K562 (cell line): ENCODE results near the gene EME1. TPM values are rescaled to one million over a fixed set of nuclear protein-coding genes. Genes with fewer than 3 reads are reported as not detected.

Source experiments
- CREM ChIP-seq: IDR thresholded peaks from 2 replicates; pipeline ENCODE4 v1.6.1; 2014; ENCODE audit warnings: antibody characterized with exemption, low read depth
- FOSL1 ChIP-seq: fragments of 200-800 bp; sonication (Bioruptor generic); conservative IDR thresholded peaks from 2 replicates; pipeline ENCODE4 v1.6.1; 2016; ENCODE audit warnings: missing genetic modification characterization, missing compliant biosample characterization
- FOXM1 ChIP-seq, 2 experiments: fragments of 450-650 bp in 1 of 2; sonication (generic) in 1 of 2; formaldehyde crosslinking in 1 of 2; IDR thresholded peaks; 2 replicates each; pipeline versions ENCODE4 v1.6.1 to v1.9.0; 2017 to 2022; ENCODE audit warnings: low read depth in 2 of 2, mild to moderate bottlenecking in 2 of 2, missing genetic modification reagents in 1 of 2, moderate library complexity in 1 of 2
- HDAC1 ChIP-seq, 2 experiments: fragments of 450-650 bp; IDR thresholded peaks; 2 replicates each; pipeline ENCODE4 v1.6.1; 2016 to 2017; ENCODE audit warnings: inconsistent platforms in 1 of 2, mild to moderate bottlenecking in 1 of 2, moderate library complexity in 1 of 2
- IFI16 ChIP-seq: fragments of 250-450 bp; sonication (Bioruptor Pico); IDR thresholded peaks from 2 replicates; pipeline ENCODE4 v2.1.2; 2022; ENCODE audit warnings: mild to moderate bottlenecking, inconsistent platforms
- LCOR ChIP-seq: sonication (generic); formaldehyde crosslinking; IDR thresholded peaks from 2 replicates; pipeline ENCODE4 v1.8.0; 2022; ENCODE audit warnings: mild to moderate bottlenecking, missing genetic modification reagents
- MAZ ChIP-seq, 2 experiments: fragments of 450-650 bp in 1 of 2; sonication (generic) in 1 of 2; formaldehyde crosslinking; IDR thresholded peaks in 1 of 2; conservative IDR thresholded peaks in 1 of 2; 2 replicates each; pipeline versions ENCODE4 v1.4.0 to v1.5.0; 2020; ENCODE audit warnings: mild to moderate bottlenecking in 1 of 2, missing genetic modification reagents in 1 of 2
- MEIS2 ChIP-seq: fragments of 450-650 bp; IDR thresholded peaks from 2 replicates; pipeline ENCODE4 v1.6.1; 2014; ENCODE audit warnings: mild to moderate bottlenecking; ENCODE audit not compliant: partially characterized antibody
- SP2 ChIP-seq: IDR thresholded peaks from 2 replicates; pipeline ENCODE4 v1.6.1; 2011; ENCODE audit warnings: mild to moderate bottlenecking, low read depth, low read length, moderate library complexity; ENCODE audit not compliant: poor library complexity, severe bottlenecking; ENCODE audit errors: extremely low read depth
- SREBF1 ChIP-seq: fragments of 150-350 bp; IDR thresholded peaks from 2 replicates; pipeline ENCODE4 v1.6.1; 2014; ENCODE audit warnings: antibody characterized with exemption, low read depth, low read length, borderline replicate concordance
- ZBTB7A ChIP-seq: IDR thresholded peaks from 2 replicates; pipeline ENCODE4 v1.6.1; 2011; ENCODE audit warnings: low read depth, mild to moderate bottlenecking, low read length, moderate library complexity, borderline replicate concordance; ENCODE audit not compliant: control insufficient read depth
- polyA plus RNA-seq, 8 experiments: library from polyadenylated mRNA; depleted of rRNA in 4 of 8; stranded (reverse) in 5 of 8; unstranded in 3 of 8; fragments of >200 nt; fragmentation: Nextera tagmentation in 2 of 8; fragmentation: Illumina TruSeq in 1 of 8; extraction: Ambion mirVana in 2 of 8; extraction: Trizol in 1 of 8; gene quantifications; 2 replicates each; pipeline versions ENCODE4 v1.2.1 to v1.2.3, GENCODE V29; 2011 to 2014; ENCODE audit warnings: inconsistent platforms in 1 of 8, missing spikeins in 1 of 8
- total RNA-seq, 7 experiments: library from RNA; depleted of rRNA in 6 of 7; stranded (reverse); fragments of >200 nt in 6 of 7; fragmentation: Illumina TruSeq in 2 of 7; extraction: Trizol in 2 of 7; gene quantifications; 2 replicates each; pipeline versions ENCODE4 v1.2.1 to v1.2.3, GENCODE V29; 2011 to 2021; ENCODE audit warnings: low replicate concordance in 1 of 7
- TF ChIP-seq, protein P1 (sequence below): fragments of 450-650 bp; formaldehyde crosslinking; IDR thresholded peaks from 2 replicates; pipeline ENCODE4 v1.4.0; 2020; ENCODE audit warnings: mild to moderate bottlenecking, moderate library complexity
- TF ChIP-seq, protein P2 (sequence below), 3 experiments: IDR thresholded peaks in 2 of 3; conservative IDR thresholded peaks in 1 of 3; 2 replicates each; pipeline ENCODE4 v1.5.1; 2011 to 2012; ENCODE audit warnings: low read length in 3 of 3, mild to moderate bottlenecking in 3 of 3, control low read depth in 2 of 3, improper control_type of control experiment in 1 of 3, inconsistent platforms in 1 of 3, low read depth in 1 of 3, mixed read lengths in 1 of 3, moderate library complexity in 1 of 3; ENCODE audit not compliant: insufficient read depth in 2 of 3
- TF ChIP-seq, protein P3 (sequence below), 2 experiments: fragments of 450-650 bp; conservative IDR thresholded peaks; 2 replicates each; pipeline ENCODE4 v1.6.1; 2017; ENCODE audit warnings: mild to moderate bottlenecking in 2 of 2, moderate library complexity in 2 of 2
- TF ChIP-seq, protein P4 (sequence below): sonication (generic); formaldehyde crosslinking; IDR thresholded peaks from 2 replicates; pipeline ENCODE4 v1.8.1; 2023; ENCODE audit warnings: mild to moderate bottlenecking, missing genetic modification reagents

Gene EME1
- total and polyA plus RNA-seq, 9 of the 15 experiments (the other 6 are each of a cell fraction or from before 2014, with no cell fraction given): 14.6 to 44.1 (median 24.0) TPM

DNA sequence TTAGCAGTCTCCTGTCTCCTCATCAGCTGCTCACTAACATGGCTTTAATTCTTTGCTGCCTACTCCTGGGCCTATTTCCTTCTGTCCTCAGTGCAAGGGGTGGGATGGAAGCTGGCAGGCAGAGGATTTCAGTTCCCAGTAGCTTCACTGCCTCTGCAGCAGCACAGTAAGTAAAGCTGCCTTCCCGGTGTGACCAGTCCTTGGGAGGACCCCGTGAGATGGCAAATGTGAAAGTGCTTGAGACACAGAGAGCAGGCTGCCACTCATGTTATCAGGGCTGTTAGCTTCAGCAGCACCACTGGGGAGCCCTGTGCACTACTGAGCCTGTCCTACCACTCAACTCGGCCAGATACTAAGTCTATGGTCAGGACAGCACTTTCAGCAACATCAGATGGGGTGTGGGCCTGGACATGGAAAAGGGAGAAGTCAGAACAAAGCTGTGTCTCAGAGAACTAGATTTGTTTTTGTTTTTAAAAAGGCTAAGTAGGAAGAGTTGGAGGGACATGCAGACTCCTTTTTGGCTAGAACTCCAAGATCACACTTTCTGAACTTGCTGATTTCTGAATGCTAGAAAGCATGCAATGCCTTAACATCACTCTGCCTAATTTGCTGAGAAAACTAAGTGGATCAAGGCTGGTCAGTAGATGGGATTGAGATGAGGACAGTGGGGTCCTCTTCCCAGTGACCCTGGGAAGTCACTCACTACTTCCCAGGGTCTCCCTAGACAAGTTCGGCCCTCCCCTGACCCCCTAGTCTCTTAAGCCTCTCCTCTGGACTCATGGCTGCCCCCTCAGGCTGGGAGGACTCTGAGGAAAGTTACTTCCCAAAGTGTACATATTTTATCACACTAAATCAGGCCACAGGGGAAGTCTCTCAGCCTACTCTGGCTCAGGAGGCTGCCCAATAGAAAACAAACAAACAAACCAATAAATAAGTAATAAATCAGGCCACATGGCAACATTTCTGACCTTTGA is 54.1 kb downstream of the EME1 start (continued):
- TF ChIP-seq MAZ (CRISPR knock-in tag; conservative IDR thresholded peaks at IDR 0.05 in 1 of 2, IDR thresholded peaks at IDR 0.05 in 1 of 2) (peak in 1 of 2 experiments; percentile 62; a peak in 1 of 4 replicates), HDAC1 (IDR thresholded peaks at IDR 0.05) (peak in 1 of 2 experiments; percentile 12; a peak in 1 of 4 replicates), SP2 (peak; percentile 35), FOSL1 (tag) (peak; percentile 36; the same call in 1 of the 2 replicates), FOXM1 (IDR thresholded peaks at IDR 0.05; ENCODE audit: low read depth) (peak; percentile 39; the same call in 1 of the 2 replicates), FOXM1 (CRISPR knock-in tag; IDR thresholded peaks at IDR 0.05; ENCODE audit: low read depth) (no peak), SREBF1 (0 out of 2 replicates have a peak, but pooled peaks have one; percentile 15), IFI16 (CRISPR knock-in tag) (no peak), MEIS2 (peak; percentile 68), CREM (0 out of 2 replicates have a peak, but pooled peaks have one; percentile 7), ZBTB7A (peak; percentile 68; the same call in 1 of the 2 replicates), LCOR (CRISPR knock-in tag) (peak; percentile 45; the same call in 1 of the 2 replicates)
- TF ChIP-seq, protein P1, sequence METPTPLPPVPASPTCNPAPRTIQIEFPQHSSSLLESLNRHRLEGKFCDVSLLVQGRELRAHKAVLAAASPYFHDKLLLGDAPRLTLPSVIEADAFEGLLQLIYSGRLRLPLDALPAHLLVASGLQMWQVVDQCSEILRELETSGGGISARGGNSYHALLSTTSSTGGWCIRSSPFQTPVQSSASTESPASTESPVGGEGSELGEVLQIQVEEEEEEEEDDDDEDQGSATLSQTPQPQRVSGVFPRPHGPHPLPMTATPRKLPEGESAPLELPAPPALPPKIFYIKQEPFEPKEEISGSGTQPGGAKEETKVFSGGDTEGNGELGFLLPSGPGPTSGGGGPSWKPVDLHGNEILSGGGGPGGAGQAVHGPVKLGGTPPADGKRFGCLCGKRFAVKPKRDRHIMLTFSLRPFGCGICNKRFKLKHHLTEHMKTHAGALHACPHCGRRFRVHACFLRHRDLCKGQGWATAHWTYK (CRISPR knock-in tag): 0 out of 2 replicates have a peak, but pooled peaks have one; percentile 45
- TF ChIP-seq, protein P2, sequence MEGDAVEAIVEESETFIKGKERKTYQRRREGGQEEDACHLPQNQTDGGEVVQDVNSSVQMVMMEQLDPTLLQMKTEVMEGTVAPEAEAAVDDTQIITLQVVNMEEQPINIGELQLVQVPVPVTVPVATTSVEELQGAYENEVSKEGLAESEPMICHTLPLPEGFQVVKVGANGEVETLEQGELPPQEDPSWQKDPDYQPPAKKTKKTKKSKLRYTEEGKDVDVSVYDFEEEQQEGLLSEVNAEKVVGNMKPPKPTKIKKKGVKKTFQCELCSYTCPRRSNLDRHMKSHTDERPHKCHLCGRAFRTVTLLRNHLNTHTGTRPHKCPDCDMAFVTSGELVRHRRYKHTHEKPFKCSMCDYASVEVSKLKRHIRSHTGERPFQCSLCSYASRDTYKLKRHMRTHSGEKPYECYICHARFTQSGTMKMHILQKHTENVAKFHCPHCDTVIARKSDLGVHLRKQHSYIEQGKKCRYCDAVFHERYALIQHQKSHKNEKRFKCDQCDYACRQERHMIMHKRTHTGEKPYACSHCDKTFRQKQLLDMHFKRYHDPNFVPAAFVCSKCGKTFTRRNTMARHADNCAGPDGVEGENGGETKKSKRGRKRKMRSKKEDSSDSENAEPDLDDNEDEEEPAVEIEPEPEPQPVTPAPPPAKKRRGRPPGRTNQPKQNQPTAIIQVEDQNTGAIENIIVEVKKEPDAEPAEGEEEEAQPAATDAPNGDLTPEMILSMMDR (IDR thresholded peaks at IDR 0.05 in 2 of 3, conservative IDR thresholded peaks at IDR 0.05 in 1 of 3; ENCODE audit: insufficient read depth in 2 of 3, low read depth in 1 of 3, low read length in 3 of 3): peak; percentile 56 to 75 (median 71)
- TF ChIP-seq, protein P3, sequence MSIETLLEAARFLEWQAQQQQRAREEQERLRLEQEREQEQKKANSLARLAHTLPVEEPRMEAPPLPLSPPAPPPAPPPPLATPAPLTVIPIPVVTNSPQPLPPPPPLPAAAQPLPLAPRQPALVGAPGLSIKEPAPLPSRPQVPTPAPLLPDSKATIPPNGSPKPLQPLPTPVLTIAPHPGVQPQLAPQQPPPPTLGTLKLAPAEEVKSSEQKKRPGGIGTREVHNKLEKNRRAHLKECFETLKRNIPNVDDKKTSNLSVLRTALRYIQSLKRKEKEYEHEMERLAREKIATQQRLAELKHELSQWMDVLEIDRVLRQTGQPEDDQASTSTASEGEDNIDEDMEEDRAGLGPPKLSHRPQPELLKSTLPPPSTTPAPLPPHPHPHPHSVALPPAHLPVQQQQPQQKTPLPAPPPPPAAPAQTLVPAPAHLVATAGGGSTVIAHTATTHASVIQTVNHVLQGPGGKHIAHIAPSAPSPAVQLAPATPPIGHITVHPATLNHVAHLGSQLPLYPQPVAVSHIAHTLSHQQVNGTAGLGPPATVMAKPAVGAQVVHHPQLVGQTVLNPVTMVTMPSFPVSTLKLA (conservative IDR thresholded peaks at IDR 0.05): peak in 1 of 2 experiments; percentile 27; a peak in 1 of 4 replicates
- TF ChIP-seq, protein P4, sequence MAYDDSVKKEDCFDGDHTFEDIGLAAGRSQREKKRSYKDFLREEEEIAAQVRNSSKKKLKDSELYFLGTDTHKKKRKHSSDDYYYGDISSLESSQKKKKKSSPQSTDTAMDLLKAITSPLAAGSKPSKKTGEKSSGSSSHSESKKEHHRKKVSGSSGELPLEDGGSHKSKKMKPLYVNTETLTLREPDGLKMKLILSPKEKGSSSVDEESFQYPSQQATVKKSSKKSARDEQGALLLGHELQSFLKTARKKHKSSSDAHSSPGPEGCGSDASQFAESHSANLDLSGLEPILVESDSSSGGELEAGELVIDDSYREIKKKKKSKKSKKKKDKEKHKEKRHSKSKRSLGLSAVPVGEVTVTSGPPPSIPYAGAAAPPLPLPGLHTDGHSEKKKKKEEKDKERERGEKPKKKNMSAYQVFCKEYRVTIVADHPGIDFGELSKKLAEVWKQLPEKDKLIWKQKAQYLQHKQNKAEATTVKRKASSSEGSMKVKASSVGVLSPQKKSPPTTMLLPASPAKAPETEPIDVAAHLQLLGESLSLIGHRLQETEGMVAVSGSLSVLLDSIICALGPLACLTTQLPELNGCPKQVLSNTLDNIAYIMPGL (CRISPR knock-in tag): no peak
